ENCODE data around the gene TMEM147.

Gene TMEM147, protein sequence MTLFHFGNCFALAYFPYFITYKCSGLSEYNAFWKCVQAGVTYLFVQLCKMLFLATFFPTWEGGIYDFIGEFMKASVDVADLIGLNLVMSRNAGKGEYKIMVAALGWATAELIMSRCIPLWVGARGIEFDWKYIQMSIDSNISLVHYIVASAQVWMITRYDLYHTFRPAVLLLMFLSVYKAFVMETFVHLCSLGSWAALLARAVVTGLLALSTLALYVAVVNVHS

DNA sequence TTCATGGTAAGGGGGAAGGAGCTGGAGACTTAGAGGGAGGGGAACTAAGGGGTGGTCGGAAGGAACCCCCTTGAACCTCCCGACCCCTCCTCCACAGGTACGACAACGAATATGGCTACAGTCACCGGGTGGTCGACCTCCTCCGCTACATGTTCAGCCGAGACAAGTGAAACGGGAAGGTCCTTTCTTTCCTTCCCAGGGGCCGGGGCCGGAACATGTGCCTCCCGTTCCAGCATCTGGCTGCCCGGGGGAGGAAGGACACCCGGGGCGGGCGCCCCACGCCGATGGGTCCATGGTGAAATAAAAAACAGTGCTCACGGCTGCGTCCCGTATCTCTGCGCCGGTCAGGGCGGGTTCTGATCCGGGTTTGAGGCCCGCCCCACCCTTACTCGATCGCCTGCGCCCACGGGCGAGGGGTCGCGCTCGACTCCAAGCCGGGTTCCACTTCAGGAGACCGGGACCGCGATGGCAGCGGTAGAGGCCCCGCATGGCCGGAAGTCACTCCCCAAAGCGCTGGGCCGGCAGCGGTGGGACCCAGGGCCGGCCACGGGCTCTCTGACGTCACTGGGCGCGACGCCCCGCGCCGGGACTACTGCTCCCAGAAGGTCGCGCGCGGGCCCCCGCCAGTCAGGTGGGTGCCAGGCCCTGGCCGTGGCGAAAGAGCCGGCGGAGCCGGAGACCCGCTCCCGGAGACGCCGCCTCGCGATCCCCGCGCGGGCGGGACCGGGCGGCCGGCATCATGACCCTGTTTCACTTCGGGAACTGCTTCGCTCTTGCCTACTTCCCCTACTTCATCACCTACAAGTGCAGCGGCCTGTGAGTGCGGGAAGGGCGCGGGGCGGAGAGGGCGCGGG, at the start of gene TMEM147:
Gene TMEM147, plus strand, starts transcription at position 626 of the 854 bp plus-strand sequence. Its CDS starts 114 bp downstream, at position 740.
- TF ChIP-seq, protein P1, sequence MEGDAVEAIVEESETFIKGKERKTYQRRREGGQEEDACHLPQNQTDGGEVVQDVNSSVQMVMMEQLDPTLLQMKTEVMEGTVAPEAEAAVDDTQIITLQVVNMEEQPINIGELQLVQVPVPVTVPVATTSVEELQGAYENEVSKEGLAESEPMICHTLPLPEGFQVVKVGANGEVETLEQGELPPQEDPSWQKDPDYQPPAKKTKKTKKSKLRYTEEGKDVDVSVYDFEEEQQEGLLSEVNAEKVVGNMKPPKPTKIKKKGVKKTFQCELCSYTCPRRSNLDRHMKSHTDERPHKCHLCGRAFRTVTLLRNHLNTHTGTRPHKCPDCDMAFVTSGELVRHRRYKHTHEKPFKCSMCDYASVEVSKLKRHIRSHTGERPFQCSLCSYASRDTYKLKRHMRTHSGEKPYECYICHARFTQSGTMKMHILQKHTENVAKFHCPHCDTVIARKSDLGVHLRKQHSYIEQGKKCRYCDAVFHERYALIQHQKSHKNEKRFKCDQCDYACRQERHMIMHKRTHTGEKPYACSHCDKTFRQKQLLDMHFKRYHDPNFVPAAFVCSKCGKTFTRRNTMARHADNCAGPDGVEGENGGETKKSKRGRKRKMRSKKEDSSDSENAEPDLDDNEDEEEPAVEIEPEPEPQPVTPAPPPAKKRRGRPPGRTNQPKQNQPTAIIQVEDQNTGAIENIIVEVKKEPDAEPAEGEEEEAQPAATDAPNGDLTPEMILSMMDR (IDR thresholded peaks at IDR 0.05; ENCODE audit: insufficient read depth, low read length, missing control alignments), result no peak
- ChIA-PET CTCF (interaction anchor here (1.3 to 2.7 kb wide), 3 partner anchors 11 to 148 kb away, joined by 3 to 9 read pairs (median 4); no protein-coding TSS in a partner anchor), POLR2A (no interaction called here)
- peak within 1 kb of the TSS; percentile 89 for H3K4me3 ChIP-seq (ENCODE audit: low read depth, low read length)
- DNase-seq (ENCODE audit: low read depth, low spot score), result no peak

DNA sequence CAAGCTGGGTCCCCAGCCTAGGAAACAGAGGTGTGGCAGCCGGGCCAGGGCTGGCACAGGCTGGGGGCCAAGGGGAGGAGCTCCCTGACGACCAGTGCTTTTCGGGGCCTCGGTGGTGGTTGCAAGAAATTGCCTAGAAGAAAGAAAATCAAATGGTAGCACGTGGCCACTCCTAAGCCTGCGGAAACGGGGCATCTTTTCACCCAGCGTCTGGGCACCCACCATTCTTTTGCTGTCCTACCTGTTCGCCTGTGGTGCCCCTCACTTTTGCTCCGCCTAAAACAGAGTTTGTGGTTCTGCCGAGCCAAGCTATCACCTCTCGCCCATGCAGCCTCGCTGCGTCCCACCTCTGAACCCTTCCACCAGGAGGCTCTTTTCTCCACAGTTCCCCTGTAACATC, 48.0 kb upstream of the TMEM147 start:
- ChIA-PET POLR2A (no interaction called here), CTCF (interaction anchor here (1.0 to 8.2 kb wide), 3 partner anchors 10 to 144 kb away, joined by 4 to 106 read pairs (median 93); no protein-coding TSS in a partner anchor)
- H3K4me3 ChIP-seq (ENCODE audit: low read depth, low read length), result no peak overlapping the region
- TF ChIP-seq, protein P1 (IDR thresholded peaks at IDR 0.05; ENCODE audit: insufficient read depth, low read length, missing control alignments), result no peak
- DNase-seq (ENCODE audit: low read depth, low spot score), result no peak

DNA sequence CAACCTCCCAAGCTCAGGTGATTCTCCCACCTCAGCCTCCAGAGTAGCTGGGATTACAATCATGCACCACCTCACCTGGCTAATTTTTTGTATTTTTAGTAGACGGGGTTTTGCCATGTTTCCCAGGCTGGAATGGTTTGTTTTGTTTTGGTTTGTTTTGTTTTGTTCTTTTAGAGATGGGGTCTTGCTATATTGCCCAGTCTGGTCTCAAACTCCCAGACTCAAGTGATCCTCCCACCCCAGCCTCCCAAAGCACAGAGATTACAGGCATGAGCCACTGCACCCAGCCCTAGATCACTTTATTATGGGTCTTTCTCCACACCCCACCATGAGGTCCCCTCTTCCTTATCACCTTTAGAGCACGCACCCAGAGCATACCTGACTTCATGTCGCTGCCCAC, 47.2 kb upstream of the TMEM147 start:
- no peak overlapping the region for H3K4me3 ChIP-seq (ENCODE audit: low read depth, low read length)
- TF ChIP-seq, protein P1 (IDR thresholded peaks at IDR 0.05; ENCODE audit: insufficient read depth, low read length, missing control alignments), result no peak
- CTCF ChIA-PET, result interaction anchor here (7.3 to 8.2 kb wide), 2 partner anchors 10 to 145 kb away, joined by 93 to 106 read pairs; no protein-coding TSS in a partner anchor
- DNase-seq (ENCODE audit: low read depth, low spot score), result no peak
- POLR2A ChIA-PET, result no interaction called here

DNA sequence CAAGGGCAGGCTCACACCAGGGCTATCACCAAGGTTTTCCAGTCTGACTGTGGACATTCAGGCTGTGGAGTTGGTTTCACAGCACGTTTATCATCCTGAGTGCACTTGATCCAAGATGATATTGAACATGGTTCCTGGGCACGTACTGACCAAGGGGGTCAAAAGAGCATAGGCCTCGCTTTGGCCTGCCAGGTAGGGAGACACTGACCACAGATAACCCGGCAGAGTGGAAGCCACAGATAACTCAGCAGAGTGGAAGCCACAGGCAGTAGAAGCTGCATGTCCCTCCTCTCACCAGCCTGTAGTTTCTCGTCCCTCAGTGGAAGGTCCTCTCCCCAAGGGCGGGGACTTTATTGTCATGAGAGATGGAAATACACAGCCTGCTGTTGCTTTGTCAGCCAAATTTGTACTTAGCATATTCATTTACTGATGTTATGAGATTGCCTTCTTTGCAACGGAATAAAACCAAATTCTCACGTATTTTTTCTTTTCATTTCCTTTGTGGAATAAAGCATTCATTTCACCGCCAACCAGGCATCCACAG, 46.4 kb upstream of the TMEM147 start:
- ChIA-PET POLR2A (no interaction called here), CTCF (interaction anchor here (7.3 kb wide), 1 partner anchor 9 kb away, joined by 106 read pairs; no protein-coding TSS in a partner anchor)
- TF ChIP-seq, protein P1 (IDR thresholded peaks at IDR 0.05; ENCODE audit: insufficient read depth, low read length, missing control alignments), result no peak
- H3K4me3 ChIP-seq (ENCODE audit: low read depth, low read length), result no peak overlapping the region
- no peak for DNase-seq (ENCODE audit: low read depth, low spot score)

DNA sequence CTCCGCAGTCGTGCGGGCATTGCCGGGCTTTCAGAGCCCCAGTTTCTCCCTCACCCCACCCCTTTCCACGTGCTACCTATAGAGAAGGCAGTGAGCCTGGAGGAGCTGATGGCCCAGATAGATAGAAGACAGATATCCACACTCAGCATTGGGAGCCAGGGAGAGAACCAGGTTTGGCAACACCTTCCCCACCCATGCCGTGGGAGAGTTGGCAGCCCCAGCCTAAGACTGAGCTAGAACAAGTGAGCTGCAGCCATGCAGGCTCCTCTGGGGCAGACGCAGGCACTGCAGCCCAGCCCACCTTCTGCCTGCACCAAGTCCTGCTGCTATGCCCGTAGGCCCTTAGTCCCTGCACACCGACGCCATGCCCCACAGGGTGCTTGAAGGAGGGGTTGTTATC, 44.8 kb upstream of the TMEM147 start:
- no peak for DNase-seq (ENCODE audit: low read depth, low spot score)
- POLR2A ChIA-PET, result no interaction called here
- TF ChIP-seq, protein P1 (IDR thresholded peaks at IDR 0.05; ENCODE audit: insufficient read depth, low read length, missing control alignments), result no peak
- CTCF ChIA-PET, result interaction anchor here (2.3 kb wide), 1 partner anchor 9 kb away, joined by 11 read pairs; no protein-coding TSS in a partner anchor
- no peak overlapping the region for H3K4me3 ChIP-seq (ENCODE audit: low read depth, low read length)

DNA sequence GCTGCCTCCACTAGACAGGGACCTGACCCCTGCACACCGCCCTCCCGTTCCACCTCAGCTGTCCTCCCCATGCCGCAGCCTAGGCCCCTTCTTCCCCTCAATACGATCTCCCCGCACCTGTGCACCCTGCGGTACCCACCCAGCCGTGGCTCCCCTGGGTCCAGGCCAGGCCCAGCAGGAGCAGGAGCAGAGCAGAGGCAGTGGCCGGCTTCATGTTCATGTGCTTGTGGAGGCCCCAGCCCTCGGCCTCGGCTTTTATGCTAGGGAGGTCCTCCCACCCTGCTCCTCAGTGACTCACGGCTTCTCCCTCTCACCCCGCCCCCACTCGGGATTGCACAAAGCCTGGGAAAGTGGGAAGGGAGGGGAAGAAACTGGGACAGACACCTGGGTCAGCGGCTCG, 43.7 kb upstream of the TMEM147 start:
- TF ChIP-seq, protein P1 (IDR thresholded peaks at IDR 0.05; ENCODE audit: insufficient read depth, low read length, missing control alignments), result no peak
- POLR2A ChIA-PET, result no interaction called here
- CTCF ChIA-PET, result interaction anchor here (2.3 kb wide), 1 partner anchor 8 kb away, joined by 11 read pairs; no protein-coding TSS in a partner anchor

More for the DNA sequence above, 43.7 kb upstream of the TMEM147 start:
- no peak for DNase-seq (ENCODE audit: low read depth, low spot score)
- H3K4me3 ChIP-seq (ENCODE audit: low read depth, low read length), result no peak overlapping the region
